Uterus (tissue), 4 donors: ENCODE measurements around the gene RNF112. TPM values are rescaled to one million over a fixed set of nuclear protein-coding genes. Genes with fewer than 3 reads are reported as not detected.

Experiments
- DNase-seq, 2 donors: peaks; one replicate each; pipeline ENCODE4 v3.0.0-alpha.2; 2019 to 2020
- H3K27ac ChIP-seq, 2 donors: fragments of 200-600 bp; sonication (generic); 1 replicate in 1 of 2; 2 replicates in 1 of 2; pipeline ENCODE4 v1.5.1; 2016 to 2018
- H3K27me3 ChIP-seq, 2 donors: fragments of 200-600 bp; sonication (generic); one replicate each; pipeline ENCODE4 v1.5.1; 2018 to 2019; ENCODE audit warnings: control low read depth in 1 of 2
- H3K36me3 ChIP-seq, 2 donors: fragments of 200-600 bp; sonication (generic); one replicate each; pipeline ENCODE4 v1.5.1; 2019; ENCODE audit warnings: control low read depth in 1 of 2
- H3K4me1 ChIP-seq, 2 donors: fragments of 200-600 bp; sonication (generic); one replicate each; pipeline ENCODE4 v1.5.1; 2018 to 2019; ENCODE audit warnings: control low read depth in 1 of 2
- H3K4me3 ChIP-seq, 2 donors: fragments of 200-600 bp; sonication (generic); 1 replicate in 1 of 2; 2 replicates in 1 of 2; pipeline ENCODE4 v1.5.1; 2018 to 2019; ENCODE audit warnings: mild to moderate bottlenecking in 1 of 2
- H3K9me3 ChIP-seq, 2 donors: fragments of 200-600 bp; sonication (generic); one replicate each; pipeline ENCODE4 v1.5.1; 2019; ENCODE audit warnings: control low read depth in 1 of 2
- POLR2A ChIP-seq, 2 donors: fragments of 450-650 bp; IDR thresholded peaks; one replicate each; pipeline ENCODE4 v1.6.1; 2016; ENCODE audit warnings: antibody characterized with exemption in 2 of 2, mild to moderate bottlenecking in 1 of 2, moderate library complexity in 1 of 2
- intact Hi-C: fragments of 100-400 bp; cut with DNase I; formaldehyde crosslinking; loops from one replicate; pipeline ENCODE4 v1.15.1; 2023; ENCODE audit warnings: low total_unique reads
- total RNA-seq, 4 donors: library from RNA; depleted of rRNA in 3 of 4; stranded (reverse); fragments of >200 nt in 3 of 4; gene quantifications; one replicate each; pipeline versions ENCODE4 v1.1.0 to v1.2.4, GENCODE V29; 2014 to 2023
- TF ChIP-seq, protein P1 (sequence below), 4 experiments: fragments of 200-600 bp in 2 of 4; fragments of 450-650 bp in 2 of 4; sonication (generic) in 2 of 4; IDR thresholded peaks; one replicate each; pipeline ENCODE4 v1.5.1; 2016 to 2019; ENCODE audit warnings: antibody characterized with exemption in 4 of 4, mild to moderate bottlenecking in 2 of 4, moderate library complexity in 1 of 4
- donor health status: DM: yes; HTN: yes; CAD: no.

The RNF112 gene
- total RNA-seq, 4 donors from 2014 or later, result 0.88 to 14.7 (median 3.7) TPM

DNA sequence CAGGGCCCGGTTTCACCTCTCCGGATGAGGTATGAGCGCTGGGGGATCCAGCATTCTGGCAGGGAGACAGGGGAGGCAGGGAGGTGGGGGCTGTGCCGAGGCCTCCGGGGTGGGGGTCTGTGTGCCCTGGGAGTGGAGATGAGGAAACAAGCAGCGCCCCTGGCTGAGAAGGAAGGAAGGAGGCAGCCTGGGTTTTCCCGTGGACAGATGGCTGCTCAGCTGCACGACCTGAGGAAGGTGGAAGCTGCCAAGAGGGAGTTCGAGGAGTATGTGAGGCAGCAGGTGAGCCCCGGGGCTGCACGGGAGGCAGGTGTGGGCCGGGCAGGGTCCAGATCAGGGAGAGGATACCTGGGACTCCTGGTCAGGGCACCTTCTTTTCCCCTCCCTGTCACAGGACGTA is 4.3 kb downstream of the RNF112 start:
- no peaks in the 10 kb centered on the region for H3K27me3 ChIP-seq
- no peak for DNase-seq
- TF ChIP-seq POLR2A (IDR thresholded peaks at IDR 0.05), result no peak
- TF ChIP-seq, protein P1, sequence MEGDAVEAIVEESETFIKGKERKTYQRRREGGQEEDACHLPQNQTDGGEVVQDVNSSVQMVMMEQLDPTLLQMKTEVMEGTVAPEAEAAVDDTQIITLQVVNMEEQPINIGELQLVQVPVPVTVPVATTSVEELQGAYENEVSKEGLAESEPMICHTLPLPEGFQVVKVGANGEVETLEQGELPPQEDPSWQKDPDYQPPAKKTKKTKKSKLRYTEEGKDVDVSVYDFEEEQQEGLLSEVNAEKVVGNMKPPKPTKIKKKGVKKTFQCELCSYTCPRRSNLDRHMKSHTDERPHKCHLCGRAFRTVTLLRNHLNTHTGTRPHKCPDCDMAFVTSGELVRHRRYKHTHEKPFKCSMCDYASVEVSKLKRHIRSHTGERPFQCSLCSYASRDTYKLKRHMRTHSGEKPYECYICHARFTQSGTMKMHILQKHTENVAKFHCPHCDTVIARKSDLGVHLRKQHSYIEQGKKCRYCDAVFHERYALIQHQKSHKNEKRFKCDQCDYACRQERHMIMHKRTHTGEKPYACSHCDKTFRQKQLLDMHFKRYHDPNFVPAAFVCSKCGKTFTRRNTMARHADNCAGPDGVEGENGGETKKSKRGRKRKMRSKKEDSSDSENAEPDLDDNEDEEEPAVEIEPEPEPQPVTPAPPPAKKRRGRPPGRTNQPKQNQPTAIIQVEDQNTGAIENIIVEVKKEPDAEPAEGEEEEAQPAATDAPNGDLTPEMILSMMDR (IDR thresholded peaks at IDR 0.05), result no peak
- H3K27ac ChIP-seq, result no peak overlapping the region
- no peaks in the 10 kb centered on the region for H3K36me3 ChIP-seq
- H3K9me3 ChIP-seq, result no peaks in the 10 kb centered on the region
- no peak overlapping the region for H3K4me3 ChIP-seq
- intact Hi-C loops, result no loop called here
- H3K4me1 ChIP-seq, result peaks cover 0 to 2% of the 10 kb centered on the region in 2 donors

GRCh38 chr17:19415806-19416775 is 5.1 kb downstream of the RNF112 start:
- no peaks in the 10 kb centered on the region for H3K27me3 ChIP-seq
- no peaks in the 10 kb centered on the region for H3K36me3 ChIP-seq
- no peaks in the 10 kb centered on the region for H3K9me3 ChIP-seq
- H3K27ac ChIP-seq, result no peak overlapping the region
- intact Hi-C loops, result no loop called here
- no peak overlapping the region for H3K4me3 ChIP-seq
- TF ChIP-seq, protein P1 (IDR thresholded peaks at IDR 0.05), result no peak
- no peak for TF ChIP-seq POLR2A (IDR thresholded peaks at IDR 0.05)
- peaks cover 0 to 2% of the 10 kb centered on the region in 2 donors for H3K4me1 ChIP-seq
- no peak for DNase-seq

DNA sequence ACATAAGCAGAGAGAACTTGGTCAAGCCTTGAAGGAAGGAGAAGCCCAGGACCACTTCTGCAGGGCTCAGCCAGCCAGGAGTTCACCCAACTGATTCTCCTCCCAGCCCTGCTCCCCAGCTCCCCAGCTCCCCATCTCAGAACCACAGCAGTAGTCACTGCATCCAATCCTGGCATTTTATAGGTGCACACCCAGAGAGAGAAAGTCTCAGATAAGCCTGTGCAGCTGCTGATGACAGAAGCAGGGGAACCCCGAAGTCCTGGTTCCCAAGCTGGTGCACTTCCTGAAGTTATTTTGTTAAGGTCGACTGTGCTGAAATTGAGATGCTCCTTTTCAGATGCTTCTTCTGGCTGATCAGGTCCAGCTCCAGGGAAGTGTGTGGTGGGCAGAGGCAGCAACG is 6.6 kb downstream of the RNF112 start:
- no peak for TF ChIP-seq POLR2A (IDR thresholded peaks at IDR 0.05)
- TF ChIP-seq, protein P1 (IDR thresholded peaks at IDR 0.05), result no peak
- no peak overlapping the region for H3K4me3 ChIP-seq
- H3K36me3 ChIP-seq, result no peaks in the 10 kb centered on the region
- H3K27me3 ChIP-seq, result no peaks in the 10 kb centered on the region
- DNase-seq, result no peak
- no peaks in the 10 kb centered on the region for H3K4me1 ChIP-seq
- peak overlapping the region in 1 of 2 donors; percentile 65 for H3K27ac ChIP-seq
- intact Hi-C loops, result no loop called here
- no peaks in the 10 kb centered on the region for H3K9me3 ChIP-seq

GRCh38 chr17:19418251-19418992 is 7.4 kb downstream of the RNF112 start:
- H3K27ac ChIP-seq, result peak overlapping the region in 1 of 2 donors; percentile 65
- intact Hi-C loops, result no loop called here
- TF ChIP-seq, protein P1 (IDR thresholded peaks at IDR 0.05), result no peak
- no peak for TF ChIP-seq POLR2A (IDR thresholded peaks at IDR 0.05)

GRCh38 chr17:19421219-19421618 is 10.2 kb downstream of the RNF112 start:
- Histone ChIP-seq H3K27ac (no peak overlapping the region), H3K4me3 (no peak overlapping the region)
- intact Hi-C loops, result no loop called here

More at GRCh38 chr17:19418251-19418992, 7.4 kb downstream of the RNF112 start:
- no peak for DNase-seq
- no peaks in the 10 kb centered on the region for H3K4me1 ChIP-seq
- no peaks in the 10 kb centered on the region for H3K9me3 ChIP-seq
- no peak overlapping the region for H3K4me3 ChIP-seq
- H3K27me3 ChIP-seq, result no peaks in the 10 kb centered on the region
- no peaks in the 10 kb centered on the region for H3K36me3 ChIP-seq

More at GRCh38 chr17:19421219-19421618, 10.2 kb downstream of the RNF112 start:
- Histone ChIP-seq H3K9me3 (no peaks in the 10 kb centered on the region), H3K27me3 (no peaks in the 10 kb centered on the region), H3K36me3 (no peaks in the 10 kb centered on the region), H3K4me1 (no peaks in the 10 kb centered on the region)
- TF ChIP-seq, protein P1 (IDR thresholded peaks at IDR 0.05), result no peak
- TF ChIP-seq POLR2A (IDR thresholded peaks at IDR 0.05), result no peak
- DNase-seq, result no peak
